RKO (cell line): Measurements from ENCODE around the gene CNN2.
A peak's percentile ranks its signal among the peaks of the same experiment; 100 is the strongest.

ENCODE experiments used
- DNase-seq: peaks from one replicate; pipeline ENCODE4 v3.0.0-alpha.2; 2016; ENCODE audit warnings: low spot score

The CNN2 gene

GRCh38 chr19:995051-995827 lies 31.2 kb upstream of the CNN2 start:
- DNase-seq: no peak

GRCh38 chr19:996051-996838 lies 30.2 kb upstream of the CNN2 start:
- peak; percentile 63 for DNase-seq

GRCh38 chr19:998064-998463 lies 28.3 kb upstream of the CNN2 start:
- DNase-seq: no peak

GRCh38 chr19:999379-999719 lies 27.1 kb upstream of the CNN2 start:
- DNase-seq: no peak

GRCh38 chr19:1000095-1000494 lies 26.3 kb upstream of the CNN2 start, which contains the start of gene GRIN3B:
Gene GRIN3B, plus strand, starts transcription at chr19:1000419. Its CDS starts 19 bp downstream, at chr19:1000438.
- no peak for DNase-seq

GRCh38 chr19:1000591-1001537 lies 25.5 kb upstream of the CNN2 start:
- no peak for DNase-seq

- peak; percentile 37 for DNase-seq
Observed at GRCh38 chr19:1001538-1002166, 24.8 kb upstream of the CNN2 start.

GRCh38 chr19:1002600-1002999 lies 23.8 kb upstream of the CNN2 start:
- no peak for DNase-seq

- DNase-seq: no peak
Observed at GRCh38 chr19:1003283-1003682, 23.1 kb upstream of the CNN2 start.

- no peak for DNase-seq
Observed at GRCh38 chr19:1004204-1004802, 22.1 kb upstream of the CNN2 start.

- DNase-seq: no peak
Observed at GRCh38 chr19:1004803-1005664, 21.4 kb upstream of the CNN2 start.

GRCh38 chr19:1006711-1007398 lies 19.6 kb upstream of the CNN2 start:
- DNase-seq: no peak

- no peak for DNase-seq
Observed at GRCh38 chr19:1007399-1008251, 18.8 kb upstream of the CNN2 start.

- no peak for DNase-seq
Observed at GRCh38 chr19:1008268-1009040, 18.0 kb upstream of the CNN2 start.

GRCh38 chr19:1009041-1009980 lies 17.1 kb upstream of the CNN2 start:
- DNase-seq: no peak

GRCh38 chr19:1009981-1010538 lies 16.3 kb upstream of the CNN2 start:
- no peak for DNase-seq
